ENCODE results near the gene FOXQ1. TPM values are rescaled to one million over a fixed set of nuclear protein-coding genes. Genes with fewer than 3 reads are reported as not detected.

FOXQ1 gene
- total and polyA plus RNA-seq, 4 experiments from 2014 or later, result not detected

GRCh38 chr6:1295420-1295819 lies 16.5 kb upstream of the FOXQ1 start:
- Histone ChIP-seq H3K27me3 (ENCODE audit: insufficient read depth, low read length) (no peaks in the 10 kb centered on the region), H3K27ac (ENCODE audit: low read depth, low read length) (no peak overlapping the region), H3K4me1 (ENCODE audit: insufficient read depth, low read length) (no peaks in the 10 kb centered on the region), H3K9me3 (ENCODE audit: control insufficient read depth in 1 of 2, low read length in 2 of 2) (no peaks in the 10 kb centered on the region), H3K4me3 (ENCODE audit: low read length in 2 of 2) (no peak overlapping the region), H3K36me3 (ENCODE audit: insufficient read depth, low read length) (no peaks in the 10 kb centered on the region)
- peaks cover 0 to 8% (median 1%) of the 10 kb centered on the region in 8 donors for H3K9me3 Mint-ChIP-seq
- H3K4me1 Mint-ChIP-seq, result no peaks in the 10 kb centered on the region
- H3K4me3 Mint-ChIP-seq, result no peak overlapping the region
- no peak overlapping the region for H3K27ac Mint-ChIP-seq
- intact Hi-C loops (cut with micrococcal nuclease), result no loop called here
- no peak for DNase-seq
- H3K36me3 Mint-ChIP-seq, result no peaks in the 10 kb centered on the region
- H3K27me3 Mint-ChIP-seq, result peaks cover 10 to 15% of the 10 kb centered on the region in 2 donors
- ChIA-PET POLR2A (ENCODE audit: partially characterized antibody) (no interaction called here), CTCF (ENCODE audit: partially characterized antibody) (no interaction called here)

GRCh38 chr6:1296079-1296478 lies 15.8 kb upstream of the FOXQ1 start:
- H3K9me3 ChIP-seq (ENCODE audit: control insufficient read depth in 1 of 2, low read length in 2 of 2), result no peaks in the 10 kb centered on the region
- H3K36me3 ChIP-seq (ENCODE audit: insufficient read depth, low read length), result no peaks in the 10 kb centered on the region
- peaks cover 10 to 15% of the 10 kb centered on the region in 2 donors for H3K27me3 Mint-ChIP-seq
- peaks cover 0 to 11% (median 3%) of the 10 kb centered on the region in 8 donors for H3K9me3 Mint-ChIP-seq
- H3K4me1 ChIP-seq (ENCODE audit: insufficient read depth, low read length), result no peaks in the 10 kb centered on the region
- ChIA-PET CTCF (ENCODE audit: partially characterized antibody) (no interaction called here), POLR2A (ENCODE audit: partially characterized antibody) (no interaction called here)
- no peak overlapping the region for H3K4me3 ChIP-seq (ENCODE audit: low read length in 2 of 2)
- no peaks in the 10 kb centered on the region for H3K36me3 Mint-ChIP-seq
- no peak overlapping the region for H3K4me3 Mint-ChIP-seq
- no peak overlapping the region for H3K27ac ChIP-seq (ENCODE audit: low read depth, low read length)
- H3K27me3 ChIP-seq (ENCODE audit: insufficient read depth, low read length), result no peaks in the 10 kb centered on the region
- no peaks in the 10 kb centered on the region for H3K4me1 Mint-ChIP-seq
- H3K27ac Mint-ChIP-seq, result no peak overlapping the region
- intact Hi-C loops (cut with micrococcal nuclease), result no loop called here
- DNase-seq, result no peak

GRCh38 chr6:1296542-1296941 lies 15.4 kb upstream of the FOXQ1 start:
- H3K4me3 Mint-ChIP-seq, result no peak overlapping the region
- DNase-seq, result no peak
- Histone ChIP-seq H3K4me3 (ENCODE audit: low read length in 2 of 2) (no peak overlapping the region), H3K27ac (ENCODE audit: low read depth, low read length) (no peak overlapping the region), H3K36me3 (ENCODE audit: insufficient read depth, low read length) (no peaks in the 10 kb centered on the region), H3K4me1 (ENCODE audit: insufficient read depth, low read length) (no peaks in the 10 kb centered on the region), H3K27me3 (ENCODE audit: insufficient read depth, low read length) (no peaks in the 10 kb centered on the region), H3K9me3 (ENCODE audit: control insufficient read depth in 1 of 2, low read length in 2 of 2) (no peaks in the 10 kb centered on the region)
- peaks cover 0 to 16% (median 5%) of the 10 kb centered on the region in 8 donors for H3K9me3 Mint-ChIP-seq
- H3K27me3 Mint-ChIP-seq, result peaks cover 11 to 15% of the 10 kb centered on the region in 2 donors
- ChIA-PET CTCF (ENCODE audit: partially characterized antibody) (no interaction called here), POLR2A (ENCODE audit: partially characterized antibody) (no interaction called here)
- no peak overlapping the region for H3K27ac Mint-ChIP-seq
- no peaks in the 10 kb centered on the region for H3K36me3 Mint-ChIP-seq
- intact Hi-C loops (cut with micrococcal nuclease), result no loop called here
- H3K4me1 Mint-ChIP-seq, result no peaks in the 10 kb centered on the region

GRCh38 chr6:1297746-1298145 lies 14.2 kb upstream of the FOXQ1 start:
- no peaks in the 10 kb centered on the region for H3K36me3 ChIP-seq (ENCODE audit: insufficient read depth, low read length)
- peaks cover 0 to 24% (median 13%) of the 10 kb centered on the region in 8 donors for H3K9me3 Mint-ChIP-seq
- no peaks in the 10 kb centered on the region for H3K4me1 ChIP-seq (ENCODE audit: insufficient read depth, low read length)
- H3K27ac ChIP-seq (ENCODE audit: low read depth, low read length), result no peak overlapping the region
- no peaks in the 10 kb centered on the region for H3K9me3 ChIP-seq (ENCODE audit: control insufficient read depth in 1 of 2, low read length in 2 of 2)
- H3K27me3 ChIP-seq (ENCODE audit: insufficient read depth, low read length), result no peaks in the 10 kb centered on the region
- no peak overlapping the region for H3K4me3 Mint-ChIP-seq
- ChIA-PET CTCF (ENCODE audit: partially characterized antibody) (no interaction called here), POLR2A (ENCODE audit: partially characterized antibody) (no interaction called here)
- H3K27ac Mint-ChIP-seq, result no peak overlapping the region
- intact Hi-C loops (cut with micrococcal nuclease), result no loop called here
- no peak for DNase-seq
- H3K36me3 Mint-ChIP-seq, result no peaks in the 10 kb centered on the region
- no peaks in the 10 kb centered on the region for H3K4me1 Mint-ChIP-seq
- H3K4me3 ChIP-seq (ENCODE audit: low read length in 2 of 2), result no peak overlapping the region
- peaks cover 17 to 19% of the 10 kb centered on the region in 2 donors for H3K27me3 Mint-ChIP-seq

GRCh38 chr6:1298768-1299167 lies 13.1 kb upstream of the FOXQ1 start:
- no peak overlapping the region for H3K4me3 ChIP-seq (ENCODE audit: low read length in 2 of 2)

GRCh38 chr6:1306133-1306532 lies 5.8 kb upstream of the FOXQ1 start:
- H3K27me3 Mint-ChIP-seq, result peaks cover 27 to 40% of the 10 kb centered on the region in 2 donors
- intact Hi-C loops (cut with micrococcal nuclease), result no loop called here

More at GRCh38 chr6:1298768-1299167, 13.1 kb upstream of the FOXQ1 start:
- POLR2A ChIA-PET (ENCODE audit: partially characterized antibody), result no interaction called here
- intact Hi-C loops (cut with micrococcal nuclease), result no loop called here
- Mint-ChIP-seq H3K27ac (no peak overlapping the region), H3K27me3 (peaks cover 17 to 23% of the 10 kb centered on the region in 2 donors), H3K4me3 (no peak overlapping the region), H3K4me1 (no peaks in the 10 kb centered on the region), H3K9me3 (peaks cover 0 to 27% (median 15%) of the 10 kb centered on the region in 8 donors), H3K36me3 (no peaks in the 10 kb centered on the region)
- H3K27me3 ChIP-seq (ENCODE audit: insufficient read depth, low read length), result no peaks in the 10 kb centered on the region
- no peaks in the 10 kb centered on the region for H3K36me3 ChIP-seq (ENCODE audit: insufficient read depth, low read length)
- no peaks in the 10 kb centered on the region for H3K4me1 ChIP-seq (ENCODE audit: insufficient read depth, low read length)
- CTCF ChIA-PET (ENCODE audit: partially characterized antibody), result no interaction called here
- no peak overlapping the region for H3K27ac ChIP-seq (ENCODE audit: low read depth, low read length)
- H3K9me3 ChIP-seq (ENCODE audit: control insufficient read depth in 1 of 2, low read length in 2 of 2), result no peaks in the 10 kb centered on the region
- no peak for DNase-seq

GRCh38 chr6:1309366-1309765 lies 2.5 kb upstream of the FOXQ1 start:
- Mint-ChIP-seq H3K27me3 (peaks cover 27 to 43% of the 10 kb centered on the region in 2 donors), H3K4me1 (peaks cover 8 to 22% (median 16%) of the 10 kb centered on the region in 4 donors)
- intact Hi-C loops (cut with micrococcal nuclease), result no loop called here

More at GRCh38 chr6:1306133-1306532, 5.8 kb upstream of the FOXQ1 start:
- DNase-seq, result no peak
- Mint-ChIP-seq H3K9me3 (peaks cover 0 to 38% (median 19%) of the 10 kb centered on the region in 8 donors), H3K27ac (no peak overlapping the region), H3K4me3 (no peak overlapping the region), H3K36me3 (no peaks in the 10 kb centered on the region), H3K4me1 (peaks cover 3 to 10% (median 6%) of the 10 kb centered on the region in 4 donors)
- H3K9me3 ChIP-seq (ENCODE audit: control insufficient read depth in 1 of 2, low read length in 2 of 2), result no peaks in the 10 kb centered on the region
- H3K4me3 ChIP-seq (ENCODE audit: low read length in 2 of 2), result no peak overlapping the region
- ChIA-PET POLR2A (ENCODE audit: partially characterized antibody) (no interaction called here), CTCF (ENCODE audit: partially characterized antibody) (no interaction called here)
- H3K27me3 ChIP-seq (ENCODE audit: insufficient read depth, low read length), result peaks cover 7% of the 10 kb centered on the region
- H3K27ac ChIP-seq (ENCODE audit: low read depth, low read length), result no peak overlapping the region
- H3K4me1 ChIP-seq (ENCODE audit: insufficient read depth, low read length), result no peaks in the 10 kb centered on the region
- no peaks in the 10 kb centered on the region for H3K36me3 ChIP-seq (ENCODE audit: insufficient read depth, low read length)

More at GRCh38 chr6:1309366-1309765, 2.5 kb upstream of the FOXQ1 start:
- H3K9me3 Mint-ChIP-seq, result peaks cover 0 to 18% (median 4%) of the 10 kb centered on the region in 8 donors
- H3K9me3 ChIP-seq (ENCODE audit: control insufficient read depth in 1 of 2, low read length in 2 of 2), result no peaks in the 10 kb centered on the region
- CTCF ChIA-PET (ENCODE audit: partially characterized antibody), result no interaction called here
- no peak overlapping the region for H3K4me3 Mint-ChIP-seq
- no peak overlapping the region for H3K4me3 ChIP-seq (ENCODE audit: low read length in 2 of 2)
- peaks cover 4% of the 10 kb centered on the region for H3K4me1 ChIP-seq (ENCODE audit: insufficient read depth, low read length)
- no peak for DNase-seq
- no peak overlapping the region for H3K27ac ChIP-seq (ENCODE audit: low read depth, low read length)
- POLR2A ChIA-PET (ENCODE audit: partially characterized antibody), result no interaction called here
- no peaks in the 10 kb centered on the region for H3K36me3 Mint-ChIP-seq
- H3K36me3 ChIP-seq (ENCODE audit: insufficient read depth, low read length), result no peaks in the 10 kb centered on the region
- peaks cover 7% of the 10 kb centered on the region for H3K27me3 ChIP-seq (ENCODE audit: insufficient read depth, low read length)
- H3K27ac Mint-ChIP-seq, result no peak overlapping the region

Data from CD4-positive, alpha-beta memory T cell (primary cell).